ENCODE results near the gene SPTLC1. TPM values are rescaled to one million over a fixed set of nuclear protein-coding genes. Genes with fewer than 3 reads are reported as not detected.

The SPTLC1 gene
- total and polyA plus RNA-seq, 2 of the 8 experiments (the other 6 are each of a cell fraction or from before 2014, with no cell fraction given) = 34.2 to 62.1 TPM

GRCh38 chr9:92036756-92037155, 78.5 kb downstream of the SPTLC1 start:
- no peak overlapping the region for H2BK15ac ChIP-seq (ENCODE audit: low read length)
- POLR2A ChIA-PET (ENCODE audit: partially characterized antibody) = no interaction called here
- peaks cover 5 to 45% (median 22%) of the 10 kb centered on the region in 4 experiments; a peak in 7 of 8 replicates for H3K36me3 ChIP-seq (ENCODE audit: control insufficient read depth in 2 of 4, insufficient read depth in 4 of 4, low read length in 3 of 4)
- H3K27ac ChIP-seq (ENCODE audit: low read depth, low read length) = no peak overlapping the region
- H2BK20ac ChIP-seq (ENCODE audit: low read length) = no peak overlapping the region
- H3K9ac ChIP-seq (replicated peaks in 1 of 4; ENCODE audit: extremely low read depth in 1 of 4, low read depth in 3 of 4, low read length in 3 of 4) = no peak overlapping the region
- 84% methylated on average over 2 of the region's 2 CpGs; no CpG with 5 or more reads in 1 of the 2 experiments for WGBS, 2 experiments (ENCODE audit: extremely low coverage in 1 of 2, insufficient coverage in 1 of 2, insufficient read length in 1 of 2, insufficient replicate concordance in 2 of 2, low coverage in 1 of 2, low lambda C conversion rate in 2 of 2, missing lambda C conversion rate in 1 of 2)
- H3K23ac ChIP-seq (ENCODE audit: insufficient read length) = no peak overlapping the region
- no peaks in the 10 kb centered on the region for H3K79me2 ChIP-seq (ENCODE audit: control insufficient read depth in 1 of 2, insufficient read depth in 2 of 2, low read length in 2 of 2)
- no peaks in the 10 kb centered on the region for H3K4me1 ChIP-seq (replicated peaks in 1 of 4; ENCODE audit: control insufficient read depth in 3 of 4, insufficient read depth in 4 of 4, low read length in 3 of 4)
- H4K8ac ChIP-seq (ENCODE audit: extremely low read depth, insufficient read depth, low read length) = no peak overlapping the region
- H3K4me3 ChIP-seq (ENCODE audit: extremely low read depth in 1 of 4, insufficient read depth in 2 of 4, low read depth in 3 of 4, low read length in 4 of 4) = no peak overlapping the region
- CTCF ChIA-PET (ENCODE audit: partially characterized antibody) = interaction anchor here (1.1 to 1.5 kb wide), 3 partner anchors 16 to 278 kb away, joined by 3 read pairs; no protein-coding TSS in a partner anchor
- no peak overlapping the region for H4K5ac ChIP-seq (ENCODE audit: insufficient read length, low read depth, low read length)
- no peak overlapping the region for H3K4me2 ChIP-seq (ENCODE audit: insufficient read depth in 1 of 2, low read depth in 2 of 2, low read length in 2 of 2)
- H2BK5ac ChIP-seq (ENCODE audit: low read depth, low read length) = no peak overlapping the region
- DNase-seq (ENCODE audit: low read depth in 1 of 2, low spot score in 2 of 2) (no peak), FAIRE-seq (no peak)
- H3K14ac ChIP-seq (ENCODE audit: insufficient read length) = no peak overlapping the region
- no peaks in the 10 kb centered on the region for H3K23me2 ChIP-seq (ENCODE audit: low read depth, low read length)
- H3K9me3 ChIP-seq (ENCODE audit: insufficient read depth in 2 of 2, low read depth in 1 of 2, low read length in 1 of 2) = peaks cover 1% of the 10 kb centered on the region in 2 experiments; a peak in 1 of 4 replicates
- no peak overlapping the region for H2BK120ac ChIP-seq (replicated peaks; ENCODE audit: low read depth, low read length)
- no peak overlapping the region for H3K18ac ChIP-seq (ENCODE audit: extremely low read depth, low read length)
- no peak overlapping the region for H2AK5ac ChIP-seq (ENCODE audit: low read depth, low read length)
- H3K56ac ChIP-seq (replicated peaks; ENCODE audit: insufficient read length, low read depth, low read length) = no peak overlapping the region
- H2BK12ac ChIP-seq (ENCODE audit: low read depth, low read length) = no peak overlapping the region
- TF ChIP-seq GABPA (IDR thresholded peaks at IDR 0.05; ENCODE audit: borderline replicate concordance, insufficient read depth, low read length) (no peak), SIN3A (conservative IDR thresholded peaks at IDR 0.05 in 1 of 2, IDR thresholded peaks at IDR 0.05 in 1 of 2; ENCODE audit: low read depth in 1 of 2, low read length in 2 of 2) (no peak), MAX (IDR thresholded peaks at IDR 0.05) (no peak), BRCA1 (IDR thresholded peaks at IDR 0.05; ENCODE audit: low read depth, low read length) (no peak), YY1 (IDR thresholded peaks at IDR 0.05; ENCODE audit: low read depth, low read length) (no peak)
- H3K4ac ChIP-seq (replicated peaks; ENCODE audit: insufficient read length, low read depth, low read length) = no peak overlapping the region
- no peaks in the 10 kb centered on the region for H3K79me1 ChIP-seq (ENCODE audit: low read depth, low read length)
- H2AFZ ChIP-seq (ENCODE audit: low read length) = no peak overlapping the region
- no peak overlapping the region for H4K91ac ChIP-seq (replicated peaks; ENCODE audit: insufficient read length, low read length)
- H4K20me1 ChIP-seq (replicated peaks in 1 of 2; ENCODE audit: control insufficient read depth in 1 of 2, insufficient read depth in 2 of 2, low read length in 2 of 2) = peaks cover 0 to 5% of the 10 kb centered on the region in 2 experiments
- no peaks in the 10 kb centered on the region for H3K27me3 ChIP-seq (replicated peaks in 1 of 4; ENCODE audit: control insufficient read depth in 3 of 4, extremely low read depth in 1 of 4, insufficient read depth in 3 of 4, low read length in 3 of 4)
